GM23248 (cell line): Measurements from ENCODE around the gene ST3GAL2. TPM values are rescaled to one million over a fixed set of nuclear protein-coding genes. Genes with fewer than 3 reads are reported as not detected.

Experiments used
- DNase-seq: peaks from one replicate; pipeline ENCODE4 v3.0.0-alpha.2; 2015
- H2AFZ ChIP-seq: fragments of 200-600 bp; sonication (generic); 2 replicates; pipeline ENCODE4 v1.6.1; 2016; ENCODE audit warnings: antibody characterized with exemption
- H3F3A ChIP-seq: fragments of 200-600 bp; sonication (generic); 2 replicates; pipeline ENCODE4 v1.6.1; 2016; ENCODE audit warnings: mild to moderate bottlenecking, antibody characterized with exemption, mixed run types; ENCODE audit not compliant: insufficient read depth
- H3K27ac ChIP-seq: fragments of 200-600 bp; sonication (generic); 2 replicates; pipeline ENCODE4 v1.5.1; 2016; ENCODE audit warnings: mild to moderate bottlenecking
- H3K27me3 ChIP-seq: fragments of 200-600 bp; sonication (generic); replicated peaks from 2 replicates; pipeline ENCODE4 v1.6.1; 2016; ENCODE audit warnings: mild to moderate bottlenecking; ENCODE audit not compliant: insufficient read depth
- H3K36me3 ChIP-seq: fragments of 200-600 bp; sonication (generic); 2 replicates; pipeline ENCODE4 v1.6.1; 2016; ENCODE audit warnings: low read depth, mild to moderate bottlenecking
- H3K4me1 ChIP-seq: fragments of 200-600 bp; sonication (generic); 2 replicates; pipeline ENCODE4 v1.6.1; 2016; ENCODE audit warnings: mild to moderate bottlenecking; ENCODE audit not compliant: insufficient read depth
- H3K4me2 ChIP-seq: fragments of 200-600 bp; sonication (generic); one replicate; pipeline ENCODE4 v1.6.1; 2016; ENCODE audit warnings: mild to moderate bottlenecking; ENCODE audit not compliant: unreplicated experiment
- H3K4me3 ChIP-seq: fragments of 200-600 bp; sonication (generic); 2 replicates; pipeline ENCODE4 v1.5.1; 2016; ENCODE audit warnings: mild to moderate bottlenecking
- H3K79me2 ChIP-seq: fragments of 200-600 bp; sonication (generic); 2 replicates; pipeline ENCODE4 v1.6.1; 2016; ENCODE audit warnings: mild to moderate bottlenecking; ENCODE audit not compliant: insufficient read depth
- H3K9ac ChIP-seq: fragments of 200-600 bp; sonication (generic); 2 replicates; pipeline ENCODE4 v1.6.1; 2016; ENCODE audit warnings: mild to moderate bottlenecking
- H3K9me2 ChIP-seq: fragments of 200-600 bp; sonication (generic); 2 replicates; pipeline ENCODE4 v1.6.1; 2016; ENCODE audit warnings: mixed run types, mild to moderate bottlenecking, moderate library complexity; ENCODE audit not compliant: insufficient read depth
- H3K9me3 ChIP-seq: fragments of 200-600 bp; sonication (generic); one replicate; pipeline ENCODE4 v1.6.1; 2017; ENCODE audit warnings: low read depth
- H4K20me1 ChIP-seq: fragments of 200-600 bp; sonication (generic); 2 replicates; pipeline ENCODE4 v1.6.0; 2016; ENCODE audit not compliant: insufficient read depth
- EZH2 ChIP-seq: fragments of 200-600 bp; sonication (generic); IDR thresholded peaks from 2 replicates; pipeline ENCODE4 v1.6.1; 2018; ENCODE audit warnings: antibody characterized with exemption, mild to moderate bottlenecking; ENCODE audit not compliant: insufficient read depth, poor library complexity, severe bottlenecking
- EZH2phosphoT487 ChIP-seq: fragments of 200-600 bp; sonication (generic); IDR thresholded peaks from 2 replicates; pipeline ENCODE4 v1.6.1; 2018; ENCODE audit warnings: antibody characterized with exemption, moderate library complexity, mild to moderate bottlenecking, low read depth; ENCODE audit not compliant: insufficient read depth
- WGBS, 2 experiments: methylation state at CpG; one replicate each; pipeline ENCODE4 v1.1.6; 2015 to 2017; ENCODE audit warnings: low lambda C conversion rate in 2 of 2, low coverage in 1 of 2; ENCODE audit errors: missing lambda C conversion rate in 2 of 2; 5-methylcytosine and 5-hydroxymethylcytosine counted together
- in situ Hi-C: fragments of 300-500 bp; cut with MboI; formaldehyde crosslinking; loops from 2 replicates; pipeline ENCODE4 v1.15.0; 2020
- polyA plus RNA-seq: library from polyadenylated mRNA; unstranded; fragments of >200 nt; fragmentation: Nextera tagmentation; extraction: Ambion mirVana; gene quantifications from 2 replicates; pipeline ENCODE4 v1.2.1, GENCODE V29; 2016
- total RNA-seq: library from RNA; depleted of rRNA; stranded (reverse); fragments of >200 nt; shearing (Covaris generic); gene quantifications from 2 replicates; pipeline ENCODE4 v1.2.3, GENCODE V29; 2014

Gene ST3GAL2
- total and polyA plus RNA-seq, 2 experiments from 2014 or later = 10.8 to 32.5 TPM

- Histone ChIP-seq H3K27me3 (no peaks in the 10 kb centered on the region), H3K4me3 (no peak overlapping the region), H3K4me1 (peaks cover 8% of the 10 kb centered on the region), H3K9me3 (no peaks in the 10 kb centered on the region), H3F3A (0 out of 2 replicates have a peak, but pooled peaks cover 8% of the 10 kb centered on the region), H4K20me1 (no peaks in the 10 kb centered on the region), H2AFZ (no peak overlapping the region), H3K4me2 (no peak overlapping the region), H3K36me3 (no peaks in the 10 kb centered on the region), H3K9ac (no peak overlapping the region), H3K79me2 (peaks cover 4% of the 10 kb centered on the region; the same call in 1 of the 2 replicates), H3K27ac (no peak overlapping the region), H3K9me2 (no peaks in the 10 kb centered on the region)
- in situ Hi-C loops = loop anchor here (25.0 kb wide), 1 partner anchor 367 kb away; no protein-coding TSS in a partner anchor
- WGBS, 2 experiments = 74 to 95% methylated on average over 7 to 8 of the region's 8 CpGs
- peak; percentile 56 for DNase-seq
- TF ChIP-seq EZH2phosphoT487 (no peak), EZH2 (no peak)
These were observed 43.5 kb downstream of the ST3GAL2 start for GRCh38 chr16:70395345-70395901.

- Histone ChIP-seq H3K9me3 (no peaks in the 10 kb centered on the region), H3K9me2 (no peaks in the 10 kb centered on the region), H3K79me2 (peaks cover 4% of the 10 kb centered on the region; the same call in 1 of the 2 replicates), H3K27me3 (no peaks in the 10 kb centered on the region), H3K36me3 (no peaks in the 10 kb centered on the region), H3K27ac (no peak overlapping the region), H3F3A (0 out of 2 replicates have a peak, but pooled peaks cover 8% of the 10 kb centered on the region), H3K4me1 (peaks cover 8% of the 10 kb centered on the region), H3K4me3 (no peak overlapping the region), H2AFZ (no peak overlapping the region), H3K9ac (no peak overlapping the region), H3K4me2 (no peak overlapping the region), H4K20me1 (no peaks in the 10 kb centered on the region)
- 98 to 99% methylated on average over 12 to 14 of the region's 14 CpGs for WGBS, 2 experiments
- DNase-seq = no peak
- in situ Hi-C loops = loop anchor here (25.0 kb wide), 1 partner anchor 367 kb away; no protein-coding TSS in a partner anchor
- no peak for TF ChIP-seq EZH2phosphoT487
- TF ChIP-seq EZH2 = no peak
These were observed 44.0 kb downstream of the ST3GAL2 start for GRCh38 chr16:70394853-70395252.

GRCh38 chr16:70393662-70394061 is 45.2 kb downstream of the ST3GAL2 start:
- Histone ChIP-seq H3K27ac (no peak overlapping the region), H3K9ac (no peak overlapping the region), H3K9me3 (no peaks in the 10 kb centered on the region), H3K36me3 (no peaks in the 10 kb centered on the region), H3K4me2 (no peak overlapping the region), H4K20me1 (no peaks in the 10 kb centered on the region), H3K79me2 (peaks cover 4% of the 10 kb centered on the region; the same call in 1 of the 2 replicates), H3F3A (0 out of 2 replicates have a peak, but pooled peaks cover 8% of the 10 kb centered on the region), H3K4me3 (no peak overlapping the region), H3K4me1 (peaks cover 8% of the 10 kb centered on the region), H2AFZ (no peak overlapping the region), H3K27me3 (no peaks in the 10 kb centered on the region), H3K9me2 (no peaks in the 10 kb centered on the region)
- TF ChIP-seq EZH2 = no peak
- no peak for TF ChIP-seq EZH2phosphoT487
- in situ Hi-C loops = loop anchor here (25.0 kb wide), 1 partner anchor 369 kb away; no protein-coding TSS in a partner anchor
- 86 to 89% methylated on average over 6 of the region's 6 CpGs for WGBS, 2 experiments
- DNase-seq = no peak

GRCh38 chr16:70392606-70393005 is 46.3 kb downstream of the ST3GAL2 start:
- Histone ChIP-seq H2AFZ (no peak overlapping the region), H3K9ac (no peak overlapping the region), H3K9me3 (no peaks in the 10 kb centered on the region), H3K36me3 (no peaks in the 10 kb centered on the region), H3K27me3 (no peaks in the 10 kb centered on the region), H3K9me2 (no peaks in the 10 kb centered on the region), H3K4me1 (peaks cover 8% of the 10 kb centered on the region), H3K4me3 (no peak overlapping the region), H3K4me2 (peak overlapping the region; percentile 37), H3K79me2 (peaks cover 4% of the 10 kb centered on the region; the same call in 1 of the 2 replicates), H3F3A (0 out of 2 replicates have a peak, but pooled peaks cover 8% of the 10 kb centered on the region), H3K27ac (peak overlapping the region; percentile 54; the same call in 1 of the 2 replicates), H4K20me1 (no peaks in the 10 kb centered on the region)
- no peak for DNase-seq
- in situ Hi-C loops = loop anchor here (25.0 kb wide), 1 partner anchor 370 kb away; no protein-coding TSS in a partner anchor
- WGBS, 2 experiments = 74 to 77% methylated on average over 4 of the region's 4 CpGs
- no peak for TF ChIP-seq EZH2
- no peak for TF ChIP-seq EZH2phosphoT487
